HepG2 (cell line): Measurements from ENCODE around the gene IGSF8. TPM values are rescaled to one million over a fixed set of nuclear protein-coding genes. Genes with fewer than 3 reads are reported as not detected.

Experiments used
- ATAC-seq: fragments of 200-7000 bp; cut with Tn5 transposase; 3 replicates; pipeline ENCODE4 v1.9.1; 2020; ENCODE audit warnings: mild to moderate bottlenecking, moderate library complexity
- BruUV-seq: library from RNA; stranded (reverse); fragments of 400-500 nt; replicated peaks from 2 replicates; lab custom pipeline; 2021; lab: Mats Ljungman, UMichigan
- CTCF ChIA-PET: fragments of 300-600 bp; formaldehyde crosslinking; extraction: SDS; loops from one replicate; lab custom pipeline; 2021; ENCODE audit warnings: low total read pairs, inconsistent platforms, low intra/inter-chr PET ratio; lab: Yijun Ruan, JAX
- POLR2A ChIA-PET: fragments of 350-600 bp; sonication (Branson Sonifier 250); formaldehyde crosslinking; loops from one replicate; lab custom pipeline; 2020; ENCODE audit warnings: antibody characterized with exemption, inconsistent platforms; lab: Yijun Ruan, JAX
- DNase-seq: peaks from one replicate; pipeline ENCODE4 v3.0.0-alpha.2; 2015; ENCODE audit warnings: low spot score
- FAIRE-seq: peaks from 3 replicates; lab custom pipeline; 2011; peaks lifted over from hg19 to GRCh38; lab: Jason Lieb, UNC
- H2AFZ ChIP-seq: one replicate; pipeline ENCODE4 v1.6.1; 2011; ENCODE audit warnings: low read length, inconsistent platforms
- H3K27ac ChIP-seq: fragments of 300-600 bp; 3 replicates; pipeline ENCODE4 v1.8.0; 2011; ENCODE audit warnings: mixed run types, mild to moderate bottlenecking, mixed read lengths, low read length, inconsistent platforms; ENCODE audit not compliant: insufficient read depth; ENCODE audit errors: extremely low read length
- H3K27me3 ChIP-seq, 2 experiments: fragments of 200-600 bp in 1 of 2; 2 replicates in 1 of 2; 3 replicates in 1 of 2; pipeline versions ENCODE4 v1.6.0 to v1.8.0; 2011; ENCODE audit warnings: low read length in 2 of 2, mild to moderate bottlenecking in 2 of 2, moderate library complexity in 2 of 2, inconsistent platforms in 1 of 2; ENCODE audit not compliant: insufficient read depth in 2 of 2, control insufficient read depth in 1 of 2
- H3K36me3 ChIP-seq, 2 experiments: fragments of 200-600 bp in 1 of 2; replicated peaks in 1 of 2; 2 replicates in 1 of 2; 3 replicates in 1 of 2; pipeline versions ENCODE4 v1.5.1 to v1.8.0; 2011; ENCODE audit warnings: low read length in 2 of 2, inconsistent platforms in 1 of 2; ENCODE audit not compliant: insufficient read depth in 2 of 2, control insufficient read depth in 1 of 2
- H3K4me1 ChIP-seq: 2 replicates; pipeline ENCODE4 v1.5.1; 2012; ENCODE audit warnings: low read length, inconsistent platforms; ENCODE audit not compliant: insufficient read depth
- H3K4me2 ChIP-seq: 2 replicates; pipeline ENCODE4 v1.6.0; 2011; ENCODE audit warnings: low read depth, low read length, inconsistent platforms
- H3K4me3 ChIP-seq, 3 experiments: fragments of 200-600 bp in 1 of 3; sonication (generic), shearing (Covaris generic) in 1 of 3; replicated peaks in 1 of 3; 2 replicates each; pipeline ENCODE4 v1.5.1; 2011 to 2016; ENCODE audit warnings: low read length in 3 of 3, inconsistent platforms in 2 of 3, low read depth in 2 of 3, mild to moderate bottlenecking in 2 of 3, control low read depth in 1 of 3, mixed read lengths in 1 of 3; ENCODE audit not compliant: insufficient read depth in 1 of 3
- H3K79me2 ChIP-seq: one replicate; pipeline ENCODE4 v1.6.1; 2011; ENCODE audit warnings: low read length, inconsistent platforms; ENCODE audit not compliant: insufficient read depth
- H3K9ac ChIP-seq: 2 replicates; pipeline ENCODE4 v1.6.0; 2011; ENCODE audit warnings: mild to moderate bottlenecking, low read depth, low read length, inconsistent platforms; ENCODE audit not compliant: insufficient read depth
- H3K9me3 ChIP-seq: 2 replicates; pipeline ENCODE4 v1.5.1; 2012; ENCODE audit warnings: mild to moderate bottlenecking, low read length
- H4K20me1 ChIP-seq: 2 replicates; pipeline ENCODE4 v1.6.0; 2011; ENCODE audit warnings: inconsistent platforms, mild to moderate bottlenecking, low read length, moderate library complexity; ENCODE audit not compliant: insufficient read depth
- CCAR2 ChIP-seq: fragments of 200-400 bp; formaldehyde crosslinking; optimal IDR thresholded peaks from 2 replicates; pipeline ENCODE3; 2018; ENCODE audit warnings: low read depth, mild to moderate bottlenecking, low read length, moderate library complexity
- HNRNPK ChIP-seq: fragments of 200-400 bp; formaldehyde crosslinking; IDR thresholded peaks from 2 replicates; pipeline ENCODE4 v1.6.1; 2018; ENCODE audit warnings: low read length, low read depth, moderate library complexity, mild to moderate bottlenecking; ENCODE audit not compliant: poor library complexity, severe bottlenecking
- IKZF5 ChIP-seq: IDR thresholded peaks from 2 replicates; pipeline ENCODE4 v1.6.1; 2018; ENCODE audit warnings: missing genetic modification reagents, mild to moderate bottlenecking, missing compliant biosample characterization
- MTA3 ChIP-seq: sonication (generic); formaldehyde crosslinking; IDR thresholded peaks from 2 replicates; pipeline ENCODE4 v1.4.0; 2020; ENCODE audit warnings: missing genetic modification reagents
- NFKB2 ChIP-seq: sonication (generic); formaldehyde crosslinking; IDR thresholded peaks from 2 replicates; pipeline ENCODE4 v1.4.0; 2020; ENCODE audit warnings: missing genetic modification reagents, borderline replicate concordance
- ZNF296 ChIP-seq: sonication (generic); formaldehyde crosslinking; conservative IDR thresholded peaks from 2 replicates; pipeline ENCODE4 v1.5.0; 2020; ENCODE audit warnings: mild to moderate bottlenecking, missing genetic modification reagents
- ZNF501 ChIP-seq: sonication (generic); formaldehyde crosslinking; IDR thresholded peaks from 2 replicates; pipeline ENCODE4 v1.5.1; 2020; ENCODE audit warnings: mild to moderate bottlenecking, moderate library complexity, missing genetic modification reagents
- ZNF766 ChIP-seq: sonication (generic); formaldehyde crosslinking; IDR thresholded peaks from 2 replicates; pipeline ENCODE4 v1.5.0; 2020; ENCODE audit warnings: missing genetic modification reagents, borderline replicate concordance
- WGBS: methylation state at CpG from one replicate; pipeline ENCODE4 v1.1.6; 2017; ENCODE audit warnings: low lambda C conversion rate; 5-methylcytosine and 5-hydroxymethylcytosine counted together
- in situ Hi-C: cut with HindIII; loops from 2 replicates; pipeline ENCODE4 v1.10.0; 2017; ENCODE audit warnings: low pct_unique_long_range_greater_than_20kb; ENCODE audit not compliant: extremely low pct_ligation_motif_present
- intact Hi-C: fragments of 100-400 bp; cut with micrococcal nuclease; formaldehyde crosslinking; loops from one replicate; pipeline ENCODE4 v1.10.0; 2022; ENCODE audit not compliant: unreplicated experiment
- polyA plus RNA-seq, 8 experiments: library from polyadenylated mRNA; depleted of rRNA in 3 of 8; stranded (reverse) in 7 of 8; unstranded in 1 of 8; fragments of >200 nt; fragmentation: Illumina TruSeq in 4 of 8; extraction: Trizol in 4 of 8; gene quantifications; 2 replicates each; pipeline versions ENCODE4 v1.2.1 to v1.2.3, GENCODE V29; 2011 to 2016; ENCODE audit warnings: low read depth in 4 of 8, missing spikeins in 1 of 8, mixed read lengths in 1 of 8; ENCODE audit not compliant: insufficient read depth in 1 of 8
- total RNA-seq, 5 experiments: library from RNA; depleted of rRNA; stranded (reverse); fragments of >200 nt; fragmentation: Illumina TruSeq; extraction: Trizol; gene quantifications; 2 replicates each; pipeline ENCODE4 v1.2.3, GENCODE V29; 2016; ENCODE audit warnings: low read depth in 1 of 5
- TF ChIP-seq, protein P1 (sequence below): sonication (generic); formaldehyde crosslinking; IDR thresholded peaks from 2 replicates; pipeline ENCODE4 v1.4.0; 2020; ENCODE audit warnings: missing genetic modification reagents

IGSF8 gene
- total and polyA plus RNA-seq, 2 of the 13 experiments (the other 11 are each of a cell fraction or from before 2014, with no cell fraction given), result 24.0 to 41.0 TPM

GRCh38 chr1:160101037-160101716 lies 2.8 kb upstream of the IGSF8 start (continued):
- TF ChIP-seq, protein P1, sequence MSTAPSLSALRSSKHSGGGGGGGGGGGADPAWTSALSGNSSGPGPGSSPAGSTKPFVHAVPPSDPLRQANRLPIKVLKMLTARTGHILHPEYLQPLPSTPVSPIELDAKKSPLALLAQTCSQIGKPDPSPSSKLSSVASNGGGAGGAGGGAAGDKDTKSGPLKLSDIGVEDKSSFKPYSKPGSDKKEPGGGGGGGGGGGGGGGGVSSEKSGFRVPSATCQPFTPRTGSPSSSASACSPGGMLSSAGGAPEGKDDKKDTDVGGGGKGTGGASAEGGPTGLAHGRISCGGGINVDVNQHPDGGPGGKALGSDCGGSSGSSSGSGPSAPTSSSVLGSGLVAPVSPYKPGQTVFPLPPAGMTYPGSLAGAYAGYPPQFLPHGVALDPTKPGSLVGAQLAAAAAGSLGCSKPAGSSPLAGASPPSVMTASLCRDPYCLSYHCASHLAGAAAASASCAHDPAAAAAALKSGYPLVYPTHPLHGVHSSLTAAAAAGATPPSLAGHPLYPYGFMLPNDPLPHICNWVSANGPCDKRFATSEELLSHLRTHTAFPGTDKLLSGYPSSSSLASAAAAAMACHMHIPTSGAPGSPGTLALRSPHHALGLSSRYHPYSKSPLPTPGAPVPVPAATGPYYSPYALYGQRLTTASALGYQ (CRISPR knock-in tag), result 0 out of 2 replicates have a peak, but pooled peaks have one; percentile 55
- TF ChIP-seq ZNF296 (CRISPR knock-in tag) (no peak), CCAR2 (no peak), ZNF766 (CRISPR knock-in tag) (0 out of 2 replicates have a peak, but pooled peaks have one; percentile 59), NFKB2 (CRISPR knock-in tag) (peak; percentile 35; the same call in 1 of the 2 replicates), IKZF5 (CRISPR knock-in tag) (peak; percentile 21; the same call in 1 of the 2 replicates)

DNA sequence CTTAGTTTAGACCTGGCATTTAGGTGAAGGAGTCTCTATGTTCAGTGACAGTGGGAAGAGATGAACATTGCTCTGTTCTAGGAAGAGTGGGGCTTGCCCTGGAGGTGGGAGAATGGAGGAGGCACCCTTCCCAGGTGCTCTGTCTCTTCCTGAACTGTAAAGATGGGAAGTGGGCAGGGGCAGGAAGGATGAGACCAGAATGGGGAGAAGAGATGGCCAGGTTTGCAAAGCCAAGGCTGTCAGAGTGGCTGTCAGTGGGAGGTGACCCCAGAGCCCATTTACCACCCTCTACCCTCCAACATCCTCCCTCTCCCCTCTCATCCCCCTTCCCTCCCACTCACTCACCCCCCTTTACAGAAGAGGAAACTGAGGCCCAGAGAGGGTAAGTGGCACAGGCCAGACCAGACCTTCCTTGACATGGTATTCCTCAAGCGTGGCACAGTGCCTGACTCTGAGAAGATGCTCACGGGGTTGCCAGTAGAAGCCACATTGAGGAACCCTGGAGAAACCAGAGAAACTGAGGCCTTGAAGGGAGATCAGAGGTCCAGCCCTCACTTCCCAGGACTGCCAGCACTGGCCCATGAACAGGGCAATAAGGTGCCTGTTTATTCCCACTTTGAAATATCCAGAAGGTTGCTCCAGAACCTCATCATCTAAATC lies 1.4 kb upstream of the IGSF8 start:
- Histone ChIP-seq H4K20me1 (no peaks in the 10 kb centered on the region), H3K9ac (peak overlapping the region; percentile 72; the same call in 1 of the 2 replicates), H3K27me3 (no peaks in the 10 kb centered on the region), H3K9me3 (no peaks in the 10 kb centered on the region), H3K4me3 (peak overlapping the region in 1 of 3 experiments; percentile 76; a peak in 1 of 6 replicates), H3K4me2 (peak overlapping the region; percentile 100), H3K4me1 (peaks cover 87% of the 10 kb centered on the region), H3K79me2 (peaks cover 18% of the 10 kb centered on the region), H3K27ac (peak overlapping the region; percentile 67), H3K36me3 (no peaks in the 10 kb centered on the region; a peak in 1 of 5 replicates), H2AFZ (no peak overlapping the region)
- POLR2A ChIA-PET, result interaction anchor here (1.3 to 2.2 kb wide), 3 partner anchors 152 to 185 kb away, joined by 6 to 14 read pairs (median 9); partner anchors contain the start of genes DCAF8 and PEX19
- FAIRE-seq, result no peak
- BruUV-seq, result no TSS peak
- 53% methylated on average over 2 of the region's 2 CpGs for WGBS
- in situ Hi-C loops, result loop anchor here (10.0 kb wide), 1 partner anchor 115 kb away; no protein-coding TSS in a partner anchor
- DNase-seq, result no peak
- CTCF ChIA-PET, result interaction anchor here (1.4 to 2.0 kb wide), 4 partner anchors 64 to 192 kb away, joined by 11 to 15 read pairs (median 12); no protein-coding TSS in a partner anchor
- intact Hi-C loops, result loop anchor here (5.0 kb wide), 1 partner anchor 277 kb away; no protein-coding TSS in a partner anchor
- ATAC-seq, result no peak
- TF ChIP-seq HNRNPK (peak; percentile 59), MTA3 (CRISPR knock-in tag) (no peak), ZNF501 (CRISPR knock-in tag) (0 out of 2 replicates have a peak, but pooled peaks have one; percentile 6)
